PFSK-1 (cell line): ENCODE measurements around the gene IKZF1.

Experiments
- POLR2AphosphoS5 ChIP-seq: IDR thresholded peaks from 2 replicates; pipeline ENCODE4 v1.6.1; 2012; ENCODE audit warnings: low read depth, mild to moderate bottlenecking, control low read depth, low read length, moderate library complexity
- TAF1 ChIP-seq: IDR thresholded peaks from 2 replicates; pipeline ENCODE4 v1.6.1; 2012; ENCODE audit warnings: low read length, control low read depth, borderline replicate concordance; ENCODE audit not compliant: insufficient read depth
- TF ChIP-seq, protein P1 (sequence below), 2 experiments: IDR thresholded peaks; 2 replicates each; pipeline versions ENCODE4 v1.6.1 to v1.8.0; 2011 to 2012; ENCODE audit warnings: low read depth in 2 of 2, low read length in 2 of 2, control low read depth in 1 of 2, inconsistent platforms in 1 of 2, mild to moderate bottlenecking in 1 of 2, moderate library complexity in 1 of 2; ENCODE audit not compliant: insufficient read depth in 1 of 2

- TF ChIP-seq TAF1 (no peak), POLR2AphosphoS5 (no peak)
- TF ChIP-seq, protein P1, sequence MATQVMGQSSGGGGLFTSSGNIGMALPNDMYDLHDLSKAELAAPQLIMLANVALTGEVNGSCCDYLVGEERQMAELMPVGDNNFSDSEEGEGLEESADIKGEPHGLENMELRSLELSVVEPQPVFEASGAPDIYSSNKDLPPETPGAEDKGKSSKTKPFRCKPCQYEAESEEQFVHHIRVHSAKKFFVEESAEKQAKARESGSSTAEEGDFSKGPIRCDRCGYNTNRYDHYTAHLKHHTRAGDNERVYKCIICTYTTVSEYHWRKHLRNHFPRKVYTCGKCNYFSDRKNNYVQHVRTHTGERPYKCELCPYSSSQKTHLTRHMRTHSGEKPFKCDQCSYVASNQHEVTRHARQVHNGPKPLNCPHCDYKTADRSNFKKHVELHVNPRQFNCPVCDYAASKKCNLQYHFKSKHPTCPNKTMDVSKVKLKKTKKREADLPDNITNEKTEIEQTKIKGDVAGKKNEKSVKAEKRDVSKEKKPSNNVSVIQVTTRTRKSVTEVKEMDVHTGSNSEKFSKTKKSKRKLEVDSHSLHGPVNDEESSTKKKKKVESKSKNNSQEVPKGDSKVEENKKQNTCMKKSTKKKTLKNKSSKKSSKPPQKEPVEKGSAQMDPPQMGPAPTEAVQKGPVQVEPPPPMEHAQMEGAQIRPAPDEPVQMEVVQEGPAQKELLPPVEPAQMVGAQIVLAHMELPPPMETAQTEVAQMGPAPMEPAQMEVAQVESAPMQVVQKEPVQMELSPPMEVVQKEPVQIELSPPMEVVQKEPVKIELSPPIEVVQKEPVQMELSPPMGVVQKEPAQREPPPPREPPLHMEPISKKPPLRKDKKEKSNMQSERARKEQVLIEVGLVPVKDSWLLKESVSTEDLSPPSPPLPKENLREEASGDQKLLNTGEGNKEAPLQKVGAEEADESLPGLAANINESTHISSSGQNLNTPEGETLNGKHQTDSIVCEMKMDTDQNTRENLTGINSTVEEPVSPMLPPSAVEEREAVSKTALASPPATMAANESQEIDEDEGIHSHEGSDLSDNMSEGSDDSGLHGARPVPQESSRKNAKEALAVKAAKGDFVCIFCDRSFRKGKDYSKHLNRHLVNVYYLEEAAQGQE (IDR thresholded peaks at IDR 0.05; ENCODE audit: insufficient read depth in 1 of 2, low read depth in 2 of 2, low read length in 2 of 2), result no peak
These were observed 35.5 kb downstream of the IKZF1 start for GRCh38 chr7:50339990-50340500.
